Skeletal muscle cell (primary cell): ENCODE results near the gene LHX3.
"Not testable (repeated sequence)": the region's sequence is repeated elsewhere in the genome, so short reads cannot be mapped to it uniquely, and the experiment has no call there.

Experiments used
- DNase-seq: peaks from one replicate; pipeline ENCODE4 v3.0.0-alpha.2; 2010; ENCODE audit warnings: low read depth
- H3K4me3 ChIP-seq: 2 replicates; pipeline ENCODE4 v1.5.1; 2011; ENCODE audit warnings: low read depth, mild to moderate bottlenecking, control low read depth, low read length, moderate library complexity

The LHX3 gene

GRCh38 chr9:136170006-136170901 lies 34.7 kb downstream of the LHX3 start:
- no peak overlapping the region for H3K4me3 ChIP-seq
- DNase-seq, result no peak

- no peak for DNase-seq
Observed at GRCh38 chr9:136169495-136169894, 35.4 kb downstream of the LHX3 start.

GRCh38 chr9:136163248-136163850 lies 41.6 kb downstream of the LHX3 start:
- no peak for DNase-seq
- no peak overlapping the region for H3K4me3 ChIP-seq

More at GRCh38 chr9:136169495-136169894, 35.4 kb downstream of the LHX3 start:
- no peak overlapping the region for H3K4me3 ChIP-seq

- no peak for DNase-seq
- no peak overlapping the region for H3K4me3 ChIP-seq
Observed at GRCh38 chr9:136160995-136161610, 43.8 kb downstream of the LHX3 start.

GRCh38 chr9:136160381-136160841 lies 44.5 kb downstream of the LHX3 start:
- no peak for DNase-seq
- H3K4me3 ChIP-seq, result no peak overlapping the region

- no peak for DNase-seq
- no peak overlapping the region for H3K4me3 ChIP-seq
Observed at GRCh38 chr9:136159851-136160250, 45.1 kb downstream of the LHX3 start.

- no peak overlapping the region for H3K4me3 ChIP-seq
- DNase-seq, result no peak
Observed at GRCh38 chr9:136157477-136158265, 47.3 kb downstream of the LHX3 start.

- no peak for DNase-seq
- no peak overlapping the region for H3K4me3 ChIP-seq
Observed at GRCh38 chr9:136156209-136157120, 48.5 kb downstream of the LHX3 start.

GRCh38 chr9:136155576-136155975 lies 49.4 kb downstream of the LHX3 start:
- no peak for DNase-seq
- no peak overlapping the region for H3K4me3 ChIP-seq

- H3K4me3 ChIP-seq, result no peak overlapping the region
- DNase-seq, result no peak
Observed at GRCh38 chr9:136154943-136155342, 50.0 kb downstream of the LHX3 start.

GRCh38 chr9:136153381-136154065 lies 51.4 kb downstream of the LHX3 start:
- no peak for DNase-seq
- H3K4me3 ChIP-seq, result no peak overlapping the region

GRCh38 chr9:136152931-136153330 lies 52.0 kb downstream of the LHX3 start:
- H3K4me3 ChIP-seq, result no peak overlapping the region
- DNase-seq, result no peak

- no peak for DNase-seq
Observed at GRCh38 chr9:136152543-136152866, 52.4 kb downstream of the LHX3 start.

GRCh38 chr9:136151848-136152542 lies 52.9 kb downstream of the LHX3 start:
- no peak overlapping the region for H3K4me3 ChIP-seq
- no peak for DNase-seq

More at GRCh38 chr9:136152543-136152866, 52.4 kb downstream of the LHX3 start:
- H3K4me3 ChIP-seq, result no peak overlapping the region

- no peak for DNase-seq
- H3K4me3 ChIP-seq, result no peak overlapping the region
Observed at GRCh38 chr9:136151214-136151804, 53.6 kb downstream of the LHX3 start.

- not testable (repeated sequence) for DNase-seq, H3K4me3 ChIP-seq
Observed at GRCh38 chr9:136150664-136151213, 54.2 kb downstream of the LHX3 start.

GRCh38 chr9:136149853-136150252 lies 55.1 kb downstream of the LHX3 start:
- no peak for DNase-seq
- H3K4me3 ChIP-seq, result no peak overlapping the region
